Loucy (cell line): ENCODE measurements around the gene HS3ST2.

Experiments used
- H2AFZ ChIP-seq: fragments of 200-600 bp; sonication (generic); 2 replicates; pipeline ENCODE4 v1.6.0; 2016; ENCODE audit warnings: antibody characterized with exemption, mild to moderate bottlenecking, low read length, moderate library complexity
- H3F3A ChIP-seq: fragments of 200-600 bp; 2 replicates; pipeline ENCODE4 v1.6.0; 2016; ENCODE audit warnings: antibody characterized with exemption, low read depth, mild to moderate bottlenecking
- H3K27me3 ChIP-seq: fragments of 200-600 bp; sonication (generic); 2 replicates; pipeline ENCODE4 v1.6.1; 2014; ENCODE audit warnings: low read length, mild to moderate bottlenecking; ENCODE audit not compliant: insufficient read depth, poor library complexity, severe bottlenecking
- H3K36me3 ChIP-seq: fragments of 200-600 bp; sonication (generic); 2 replicates; pipeline ENCODE4 v1.6.1; 2016; ENCODE audit warnings: low read length; ENCODE audit not compliant: insufficient read depth
- H3K4me1 ChIP-seq: fragments of 200-600 bp; sonication (generic); 2 replicates; pipeline ENCODE4 v1.5.1; 2014; ENCODE audit warnings: low read length, mild to moderate bottlenecking; ENCODE audit not compliant: insufficient read depth, poor library complexity, severe bottlenecking
- H3K4me2 ChIP-seq: fragments of 200-600 bp; sonication (generic); 2 replicates; pipeline ENCODE4 v1.6.0; 2014; ENCODE audit warnings: antibody characterized with exemption, low read length, low read depth, mild to moderate bottlenecking; ENCODE audit not compliant: poor library complexity, severe bottlenecking
- H3K4me3 ChIP-seq: fragments of 200-600 bp; sonication (generic); 2 replicates; pipeline ENCODE4 v1.5.1; 2014; ENCODE audit warnings: low read length, mild to moderate bottlenecking, mixed read lengths; ENCODE audit not compliant: poor library complexity, severe bottlenecking
- H3K79me2 ChIP-seq: fragments of 200-600 bp; sonication (generic); 2 replicates; pipeline ENCODE4 v1.6.1; 2014; ENCODE audit warnings: low read length; ENCODE audit not compliant: insufficient read depth
- H3K9ac ChIP-seq: fragments of 200-600 bp; sonication (generic); 2 replicates; pipeline ENCODE4 v1.6.0; 2014; ENCODE audit warnings: mild to moderate bottlenecking, low read depth, low read length, moderate library complexity; ENCODE audit not compliant: poor library complexity, severe bottlenecking
- H3K9me2 ChIP-seq: fragments of 200-600 bp; sonication (generic); replicated peaks from 2 replicates; pipeline ENCODE4 v1.6.1; 2016; ENCODE audit warnings: low read depth, low read length, mixed read lengths
- H3K9me3 ChIP-seq: fragments of 200-600 bp; sonication (generic); 2 replicates; pipeline ENCODE4 v1.6.1; 2014; ENCODE audit warnings: mild to moderate bottlenecking, antibody characterized with exemption, low read length, low read depth; ENCODE audit not compliant: insufficient read depth
- H4K20me1 ChIP-seq: fragments of 200-600 bp; sonication (generic); 2 replicates; pipeline ENCODE4 v1.6.0; 2014; ENCODE audit warnings: antibody characterized with exemption, low read length, mild to moderate bottlenecking; ENCODE audit not compliant: insufficient read depth, poor library complexity, severe bottlenecking
- CTCF ChIP-seq: fragments of 200-600 bp; sonication (generic); conservative IDR thresholded peaks from 2 replicates; pipeline ENCODE4 v1.5.1; 2014; ENCODE audit warnings: mild to moderate bottlenecking, antibody characterized with exemption, low read length
- EZH2phosphoT487 ChIP-seq: fragments of 200-600 bp; IDR thresholded peaks from 2 replicates; pipeline ENCODE4 v1.6.1; 2018; ENCODE audit warnings: antibody characterized with exemption, mild to moderate bottlenecking, moderate library complexity, borderline replicate concordance

The HS3ST2 gene

GRCh38 chr16:22797551-22797950 lies 16.4 kb upstream of the HS3ST2 start:
- H3K36me3 ChIP-seq = no peaks in the 10 kb centered on the region
- no peak for TF ChIP-seq CTCF
- H3K9me2 ChIP-seq = no peaks in the 10 kb centered on the region

DNA sequence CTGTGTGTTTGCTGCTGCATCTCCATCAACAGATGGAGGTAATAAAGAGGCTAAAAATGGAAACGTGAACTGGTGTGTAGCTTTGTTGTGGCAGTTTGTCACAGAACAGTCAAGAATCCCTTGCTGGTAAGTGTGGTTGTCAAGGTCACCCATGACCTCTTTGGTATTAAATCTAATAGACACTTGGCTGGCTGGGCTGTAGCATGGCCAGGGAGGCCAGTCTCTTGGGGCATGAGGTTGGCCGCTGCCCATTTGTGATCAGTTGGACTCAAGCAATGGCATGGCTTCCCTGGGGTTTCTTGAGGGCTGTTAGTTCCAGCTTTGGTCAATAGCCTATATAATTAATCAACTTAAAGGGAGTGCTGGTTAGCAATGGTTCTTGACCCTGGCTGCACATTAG lies 14.8 kb upstream of the HS3ST2 start:
- H3K27me3 ChIP-seq = no peaks in the 10 kb centered on the region
- H3K79me2 ChIP-seq = no peaks in the 10 kb centered on the region
- H3K4me1 ChIP-seq = peaks cover 24% of the 10 kb centered on the region
- TF ChIP-seq CTCF = no peak
- no peak for TF ChIP-seq EZH2phosphoT487
- peak overlapping the region; percentile 18 for H3K9ac ChIP-seq
- H3K4me3 ChIP-seq = peak overlapping the region; percentile 6
- H3K4me2 ChIP-seq = peak overlapping the region; percentile 44
- peak overlapping the region; percentile 91 for H2AFZ ChIP-seq
- H4K20me1 ChIP-seq = no peaks in the 10 kb centered on the region
- no peaks in the 10 kb centered on the region for H3K36me3 ChIP-seq
- no peaks in the 10 kb centered on the region for H3F3A ChIP-seq
- peaks cover 8% of the 10 kb centered on the region; the same call in 1 of the 2 replicates for H3K9me3 ChIP-seq
- H3K9me2 ChIP-seq = no peaks in the 10 kb centered on the region

More at GRCh38 chr16:22797551-22797950, 16.4 kb upstream of the HS3ST2 start:
- Histone ChIP-seq H3K79me2 (no peaks in the 10 kb centered on the region), H3K9ac (no peak overlapping the region), H3K9me3 (peaks cover 10% of the 10 kb centered on the region; the same call in 1 of the 2 replicates), H3F3A (no peaks in the 10 kb centered on the region), H3K4me2 (peak overlapping the region; percentile 3), H4K20me1 (no peaks in the 10 kb centered on the region), H2AFZ (no peak overlapping the region), H3K4me1 (peaks cover 24% of the 10 kb centered on the region), H3K27me3 (no peaks in the 10 kb centered on the region), H3K4me3 (no peak overlapping the region)

GRCh38 chr16:22804893-22805292 lies 9.1 kb upstream of the HS3ST2 start:
- Histone ChIP-seq H4K20me1 (no peaks in the 10 kb centered on the region), H3K4me2 (no peak overlapping the region), H3K9me2 (no peaks in the 10 kb centered on the region), H3K4me1 (no peaks in the 10 kb centered on the region), H3K9ac (no peak overlapping the region), H3K27me3 (no peaks in the 10 kb centered on the region), H2AFZ (no peak overlapping the region), H3K9me3 (no peaks in the 10 kb centered on the region), H3F3A (no peaks in the 10 kb centered on the region), H3K4me3 (no peak overlapping the region), H3K79me2 (no peaks in the 10 kb centered on the region), H3K36me3 (no peaks in the 10 kb centered on the region)
- no peak for TF ChIP-seq CTCF
- no peak for TF ChIP-seq EZH2phosphoT487
